HG03575 (cell line): ENCODE measurements around the gene RPTN.
"Not testable (repeated sequence)": the region's sequence is repeated elsewhere in the genome, so short reads cannot be mapped to it uniquely, and the experiment has no call there.

Source experiments
- ATAC-seq: cut with Tn5 transposase; IDR thresholded peaks from one replicate; pipeline ENCODE4 v1.9.1; 2021; ENCODE audit not compliant: unreplicated experiment, insufficient number of reproducible peaks, low FRiP score; ENCODE audit errors: extremely low read depth

RPTN gene

DNA sequence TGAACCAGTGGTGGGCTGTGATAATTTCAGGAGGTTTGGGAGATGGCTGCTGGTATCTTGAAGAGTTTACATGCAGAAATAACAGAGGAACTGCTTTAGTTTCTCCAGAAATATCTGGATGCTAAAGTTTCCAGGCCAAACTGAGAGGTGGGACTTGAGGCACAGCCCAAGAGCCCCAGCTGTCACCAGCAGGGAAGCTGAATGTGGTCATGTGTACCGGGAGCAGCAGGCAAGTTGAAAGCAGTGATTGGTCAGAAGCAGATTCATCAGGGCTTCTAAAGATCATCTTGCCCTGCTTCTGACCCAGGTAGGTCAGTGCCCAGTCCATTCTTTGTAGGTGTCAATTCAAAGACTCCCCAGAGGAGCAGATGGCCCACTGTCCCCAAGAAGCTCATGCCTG is 7.9 kb upstream of the RPTN start:
- ATAC-seq, result no peak

DNA sequence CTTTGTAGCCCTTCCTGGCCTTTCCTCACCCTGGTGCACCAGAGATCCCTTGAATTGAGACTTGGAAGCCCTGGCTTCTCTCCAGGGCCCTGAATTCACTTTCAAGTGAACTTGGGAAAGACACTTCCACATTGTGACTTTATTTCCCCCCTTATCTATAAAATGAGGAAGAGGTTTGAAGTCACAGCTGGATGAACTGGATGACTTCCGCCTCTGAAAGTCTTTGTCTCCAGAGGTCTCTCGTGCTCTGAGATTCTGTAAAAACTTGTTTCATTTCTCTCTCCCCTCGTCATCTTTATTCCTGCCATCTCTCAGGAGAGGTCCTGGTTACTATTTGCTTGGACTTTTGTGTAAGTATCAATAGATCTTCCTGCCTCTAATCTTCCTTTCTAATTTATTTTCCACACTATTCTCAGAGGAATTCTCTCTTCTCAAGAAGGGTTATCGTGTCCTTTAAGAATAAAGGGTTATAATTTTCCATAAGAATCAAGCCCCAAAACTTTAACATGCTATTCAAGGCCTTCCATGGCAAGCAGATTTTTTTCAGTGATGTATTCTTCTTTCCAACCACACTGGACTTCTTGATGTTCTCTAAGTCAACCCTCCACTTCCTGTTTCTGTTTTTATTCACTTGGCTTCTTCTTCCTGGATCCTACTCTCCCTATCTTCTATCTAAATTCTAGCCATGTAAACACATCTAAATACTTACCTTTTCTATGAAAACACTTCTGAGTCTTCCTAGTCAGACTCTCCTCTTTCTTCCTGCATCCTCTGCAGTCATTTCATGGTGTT is 6.5 kb upstream of the RPTN start:
- ATAC-seq, result no peak

DNA sequence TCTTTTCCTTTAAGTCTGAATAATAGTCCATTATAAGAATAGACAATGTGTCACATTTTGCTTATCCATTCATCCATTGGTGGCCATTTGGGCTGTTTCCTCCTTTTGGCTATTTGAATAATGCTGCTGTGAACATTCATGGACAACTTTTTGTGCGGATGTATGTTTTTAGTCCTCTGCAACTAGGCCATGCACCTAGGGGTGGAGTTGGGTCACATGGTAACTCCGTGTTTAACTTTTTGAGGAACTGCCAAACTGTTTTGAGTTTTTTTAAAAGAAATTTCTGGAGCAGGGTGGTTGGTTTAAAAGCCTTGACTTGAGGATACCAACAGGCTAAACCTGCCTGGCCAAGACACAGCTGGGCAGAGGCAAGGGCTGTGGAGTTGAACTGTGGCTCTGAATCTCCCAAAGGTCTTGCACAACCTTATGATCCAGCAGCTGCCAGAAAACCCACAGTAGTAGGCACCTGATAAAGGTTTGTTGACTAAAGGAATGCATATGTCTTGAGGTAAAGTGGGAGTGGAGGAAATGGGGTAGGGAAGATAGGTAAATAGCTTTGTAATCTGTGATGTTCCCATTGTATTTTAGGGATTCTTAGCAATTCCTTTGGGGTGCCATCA is 5.6 kb upstream of the RPTN start:
- no peak for ATAC-seq

DNA sequence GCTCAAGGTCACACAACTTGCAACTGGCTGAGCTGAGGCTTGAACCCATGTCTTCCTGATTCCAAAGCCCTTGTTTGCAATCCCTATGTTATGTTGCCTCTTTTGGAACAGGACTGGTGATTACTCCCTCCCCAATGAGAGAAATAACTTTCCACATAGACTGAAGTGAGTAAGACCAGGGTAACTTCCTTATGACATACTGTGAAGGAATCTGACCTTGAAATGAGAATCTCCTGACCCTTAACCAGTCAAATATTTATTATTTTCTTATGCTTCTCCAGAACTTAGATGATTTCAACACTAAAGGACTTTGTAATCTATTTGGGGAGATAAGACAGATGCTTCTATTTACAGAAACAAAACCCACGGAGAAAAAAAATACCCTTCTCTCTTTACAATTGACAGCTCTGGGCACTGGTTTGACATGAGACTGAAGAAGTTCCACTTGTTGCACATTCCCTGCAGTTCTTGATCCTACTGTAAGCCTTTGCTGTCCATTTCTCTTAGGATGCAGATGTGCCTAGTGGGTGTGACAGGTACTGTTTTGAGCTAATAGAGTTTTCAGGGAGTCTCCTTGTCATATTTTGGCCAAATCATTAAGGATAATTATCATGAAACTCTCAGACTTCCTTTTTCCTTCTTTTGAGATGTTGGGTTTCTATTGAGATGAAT is 3.9 kb upstream of the RPTN start:
- ATAC-seq, result no peak

DNA sequence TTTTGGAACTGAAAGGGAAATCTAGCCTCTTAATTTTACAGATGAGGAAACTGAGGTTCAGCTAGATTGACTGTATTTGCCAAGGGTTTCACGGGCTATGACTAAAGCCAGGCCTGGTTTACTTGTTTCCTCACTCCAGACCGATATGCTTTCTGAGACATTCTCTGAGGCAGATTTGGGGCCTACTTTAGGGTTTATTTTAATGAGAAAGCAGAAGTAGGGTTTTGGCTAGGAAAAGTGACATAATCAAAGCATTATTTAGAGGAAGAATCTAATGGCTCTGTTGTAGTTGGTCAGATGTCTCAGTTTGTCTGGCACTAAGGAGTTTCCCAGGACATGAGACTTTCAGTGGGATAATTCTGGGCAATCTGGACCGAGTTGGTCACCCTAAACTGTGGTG is 1.5 kb upstream of the RPTN start:
- no peak for ATAC-seq

DNA sequence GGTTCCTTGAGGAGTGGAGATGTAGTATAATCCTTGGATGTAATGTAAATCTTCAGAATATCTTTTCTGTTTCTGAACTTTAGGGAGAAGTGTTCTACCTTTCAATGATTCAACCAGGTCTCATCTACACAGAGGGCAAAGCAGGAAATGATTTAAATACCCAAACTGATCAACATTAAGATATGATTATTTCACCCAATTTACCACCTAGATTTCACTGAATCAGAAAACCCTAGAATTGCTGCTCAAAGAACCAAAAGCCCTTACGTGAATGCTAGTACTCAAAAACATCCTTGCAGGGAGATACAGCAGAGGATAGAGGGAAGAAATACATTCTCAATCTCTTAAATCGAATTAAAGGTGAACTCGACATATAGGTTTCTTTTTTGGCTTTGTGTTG is 5.0 kb downstream of the RPTN start:
- ATAC-seq, result no peak

DNA sequence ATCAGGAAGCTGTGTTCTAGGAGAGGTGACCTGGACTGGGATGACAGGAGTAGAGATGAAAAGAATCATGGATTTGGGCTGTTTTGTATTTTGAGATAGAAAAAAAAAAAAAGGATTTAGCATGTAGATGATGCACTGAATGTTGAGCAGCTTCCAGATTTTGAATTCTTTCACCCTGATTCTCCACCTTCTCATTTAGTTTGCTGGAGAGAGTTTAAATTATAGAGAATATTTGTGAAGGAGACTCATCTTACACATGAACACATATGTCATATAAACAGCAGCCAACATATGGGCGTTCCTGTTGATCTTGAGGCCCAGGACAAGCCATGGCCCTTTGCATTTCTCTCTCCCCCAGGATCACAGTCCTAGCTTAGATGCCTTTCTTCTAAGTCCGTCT is 7.4 kb downstream of the RPTN start:
- ATAC-seq, result no peak

DNA sequence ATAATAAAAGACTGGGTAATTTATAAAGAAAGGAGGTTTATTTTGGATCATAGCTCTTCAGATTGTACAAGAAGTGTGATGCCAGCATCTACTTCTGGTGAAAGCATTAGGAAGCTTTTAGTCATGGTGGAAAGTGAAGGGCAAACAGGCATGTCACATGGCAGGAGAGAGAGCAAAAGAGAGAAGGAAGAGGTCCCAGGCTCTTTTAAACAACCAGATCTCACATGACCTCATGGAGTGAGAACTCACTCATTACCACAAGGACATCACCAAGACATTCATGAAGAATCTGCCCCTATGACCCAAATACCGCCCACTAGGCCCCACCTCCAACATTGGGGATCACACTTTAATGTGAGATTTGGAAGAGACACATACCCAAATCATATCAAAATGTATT is 10.0 kb downstream of the RPTN start:
- ATAC-seq, result no peak

DNA sequence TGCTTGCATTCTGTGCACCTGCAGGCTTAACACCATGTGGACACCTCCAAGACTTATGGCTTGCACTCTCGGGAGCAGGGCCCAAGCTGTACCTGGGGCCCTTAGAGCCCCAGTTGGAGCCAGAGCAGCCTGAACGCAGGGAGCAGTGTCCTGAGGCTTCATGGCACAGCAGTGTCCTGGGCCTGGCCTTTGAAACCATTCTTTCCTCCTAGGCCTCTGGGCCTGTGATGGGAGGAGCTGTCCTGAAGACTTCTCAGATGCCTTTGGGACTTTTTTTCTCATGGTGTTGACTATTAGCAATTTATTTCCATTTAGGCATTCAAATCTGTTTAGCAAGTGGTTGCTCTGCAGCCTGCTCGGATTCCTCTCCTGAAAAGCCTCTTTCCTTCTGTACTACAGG is 11.0 kb downstream of the RPTN start:
- ATAC-seq, result no peak

DNA sequence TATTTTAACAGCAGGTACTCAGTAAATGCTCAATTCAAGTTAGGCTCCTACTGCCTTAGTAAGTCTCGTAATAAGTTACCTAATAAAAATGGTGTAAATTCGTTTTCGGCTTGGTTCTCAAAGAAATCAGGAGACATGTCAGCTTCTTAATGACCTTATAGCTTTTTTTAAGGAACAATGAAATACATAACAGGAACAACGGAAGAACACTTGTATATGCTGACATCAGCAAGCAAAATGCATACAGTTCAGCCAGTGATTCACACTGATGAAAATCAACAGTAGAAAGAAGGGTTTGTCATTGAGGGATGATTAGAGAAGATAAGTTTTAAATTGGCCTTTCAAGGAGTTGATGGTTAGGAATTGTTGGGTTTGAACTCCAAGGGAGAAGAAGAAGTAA is 13.3 kb downstream of the RPTN start:
- no peak for ATAC-seq

DNA sequence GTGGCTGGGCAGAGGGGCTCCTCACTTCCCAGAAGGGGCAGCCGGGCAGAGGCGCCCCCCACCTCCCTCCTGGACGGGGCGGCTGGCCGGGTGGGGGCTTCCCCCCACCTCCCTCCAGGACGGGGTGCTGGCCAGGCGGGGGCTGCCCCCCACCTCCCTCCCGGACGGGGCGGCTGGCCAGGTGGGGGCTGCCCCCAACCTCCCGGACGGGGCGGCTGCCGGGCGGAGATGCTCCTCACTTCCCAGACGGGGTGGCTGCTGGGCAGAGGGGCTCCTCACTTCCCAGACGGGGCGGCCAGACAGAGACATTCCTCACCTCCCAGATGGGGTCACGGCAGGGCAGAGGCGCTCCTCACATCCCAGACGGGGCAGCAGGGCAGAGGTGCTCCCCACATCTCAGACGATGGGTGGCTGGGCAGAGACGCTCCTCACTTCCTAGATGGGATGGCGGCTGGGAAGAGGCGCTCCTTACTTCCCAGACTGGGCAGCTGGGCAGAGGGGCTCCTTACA is 14.3 kb downstream of the RPTN start:
- not testable (repeated sequence) for ATAC-seq

DNA sequence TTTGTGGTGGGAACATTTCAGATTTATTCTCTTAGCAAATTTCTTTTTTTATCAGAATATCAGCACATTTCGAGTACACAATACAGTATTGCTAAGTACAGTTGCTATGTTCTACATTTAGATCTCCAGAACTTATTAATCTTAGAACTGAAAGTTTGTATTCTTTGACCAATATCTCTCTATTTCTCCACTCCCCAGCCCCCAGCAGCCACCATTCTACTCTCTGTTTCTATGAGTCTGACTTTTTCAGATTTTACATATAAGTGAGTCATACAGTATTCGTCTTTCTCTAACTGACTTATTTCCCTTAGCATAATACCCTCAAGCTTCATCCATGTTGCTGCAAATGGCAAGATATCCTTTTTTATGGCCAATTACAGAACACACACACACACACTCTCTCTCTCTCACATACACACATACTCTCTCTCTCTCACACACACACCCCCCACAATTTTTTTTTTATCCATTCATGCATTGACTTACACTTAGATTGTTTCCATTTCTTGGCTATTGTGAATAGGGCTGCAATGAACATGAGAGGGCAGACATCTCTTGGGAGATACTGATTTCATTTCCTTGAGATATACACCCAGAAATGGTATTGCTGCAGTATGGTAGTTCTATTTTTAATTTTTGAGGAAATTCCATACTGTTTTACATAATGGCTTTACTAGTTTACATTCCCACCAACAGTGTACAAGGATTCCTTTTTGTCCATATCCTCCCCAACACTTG is 15.7 kb downstream of the RPTN start:
- ATAC-seq, result no peak

DNA sequence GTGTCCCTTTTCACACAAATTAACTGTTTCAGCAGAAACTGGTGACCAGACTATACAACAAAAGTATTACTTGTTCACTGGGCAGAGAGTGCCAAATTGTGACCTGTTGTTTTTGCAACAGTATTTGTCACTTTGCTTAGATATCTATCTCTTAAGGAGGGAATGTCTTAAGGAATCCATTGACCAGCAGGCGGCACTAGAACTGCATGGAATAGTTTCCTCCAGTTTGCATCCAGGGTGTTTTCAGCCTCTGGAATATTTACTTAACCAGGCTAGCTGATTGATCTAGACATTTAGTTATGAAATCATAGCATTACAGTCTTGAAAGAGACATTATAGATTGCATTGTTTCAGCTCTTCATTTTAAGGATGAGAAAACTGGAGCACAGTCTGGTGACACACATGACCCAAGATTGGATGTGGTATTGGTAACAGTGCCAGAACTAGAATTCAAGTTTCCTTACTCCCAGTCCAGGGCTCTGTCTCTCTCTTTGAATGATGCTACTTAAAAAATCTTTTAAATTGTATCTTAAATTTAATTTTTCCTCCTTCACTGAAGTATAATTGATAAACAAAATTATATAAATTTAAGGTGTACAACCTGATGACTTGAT is 16.9 kb downstream of the RPTN start:
- ATAC-seq, result no peak

DNA sequence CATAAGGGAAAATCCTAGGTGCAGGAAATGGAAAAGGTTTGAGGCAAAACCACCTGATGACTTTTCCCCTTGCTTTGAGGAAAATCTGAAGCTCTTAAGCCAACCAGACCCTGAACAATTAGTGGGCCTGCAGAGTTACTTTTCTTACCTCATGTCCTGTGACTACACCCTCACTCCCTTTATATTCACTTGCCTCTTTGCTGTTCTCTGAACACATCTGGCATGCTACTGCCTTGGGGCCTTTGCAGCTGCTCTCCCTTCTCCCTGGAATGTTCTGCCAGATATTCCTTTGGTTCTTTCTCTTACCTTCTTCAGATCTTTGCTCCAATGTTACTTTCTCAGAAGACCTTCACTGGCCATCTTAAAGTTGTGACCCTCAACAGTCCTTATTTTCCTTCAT is 21.8 kb downstream of the RPTN start:
- ATAC-seq, result no peak

DNA sequence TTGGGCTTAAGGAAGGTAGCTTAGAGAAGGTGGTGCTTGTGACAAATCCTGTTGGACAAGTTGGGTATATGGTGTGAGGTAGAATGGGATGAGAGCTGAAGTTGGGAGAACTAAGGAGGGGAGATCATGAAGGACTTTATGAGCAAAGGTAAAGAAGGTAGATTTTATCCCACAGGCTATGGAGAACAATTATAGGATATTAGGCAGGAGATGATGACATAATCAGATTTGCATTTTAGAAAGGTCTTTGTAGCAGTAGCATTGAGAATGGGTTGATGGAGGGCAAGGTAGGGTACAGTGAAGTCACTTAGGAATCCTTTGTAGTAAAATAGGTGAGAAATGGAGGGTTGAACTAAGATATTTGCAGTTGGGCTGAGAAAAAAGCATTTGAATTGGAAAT is 28.8 kb downstream of the RPTN start:
- ATAC-seq, result no peak

DNA sequence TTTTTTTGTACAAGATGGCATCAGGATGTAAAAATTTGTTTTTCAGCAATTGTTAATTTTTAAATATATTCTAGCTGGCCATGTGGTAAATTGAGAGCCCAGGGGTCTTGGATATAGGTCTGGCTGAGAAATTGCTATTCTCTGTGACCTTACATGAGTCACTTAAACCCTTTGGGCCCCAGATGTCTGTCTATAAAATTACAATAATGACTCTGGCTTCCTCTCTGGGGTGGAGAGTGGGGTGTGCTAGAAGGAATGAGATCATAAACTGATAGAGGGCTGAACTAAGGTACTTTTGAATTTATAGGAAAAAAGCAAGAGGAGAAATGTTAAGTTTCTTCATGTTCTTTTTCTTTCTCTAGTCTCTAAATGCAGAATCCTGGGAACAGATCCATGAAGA is 31.4 kb downstream of the RPTN start:
- ATAC-seq, result no peak

DNA sequence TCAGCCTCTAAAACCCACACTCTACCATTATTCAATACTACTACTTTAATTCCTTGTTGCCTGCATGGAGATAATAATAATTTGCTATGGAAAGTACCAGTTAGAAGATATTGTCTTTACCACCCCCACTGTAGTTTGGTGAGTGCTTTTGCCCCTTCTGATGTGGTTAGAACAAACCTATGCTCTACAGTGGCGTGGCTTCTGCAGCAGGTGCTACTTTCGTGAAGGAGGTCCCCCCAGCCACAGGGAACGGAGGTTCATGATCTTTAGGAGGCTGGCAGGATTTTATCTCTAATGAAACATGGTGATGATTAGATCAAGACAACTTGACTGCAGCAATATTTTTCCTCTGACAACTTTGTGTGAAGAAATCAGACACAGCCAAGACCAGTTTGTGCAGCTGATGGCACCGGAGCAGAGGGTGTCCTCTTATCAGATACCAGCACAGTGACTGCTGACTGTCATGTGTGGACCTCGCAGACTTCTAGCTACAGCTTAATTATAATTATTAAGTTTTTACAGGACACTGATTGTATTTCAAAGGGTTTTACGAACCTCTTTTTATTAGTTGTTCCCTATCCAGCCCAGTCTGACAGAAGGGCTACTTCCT is 33.1 kb downstream of the RPTN start:
- no peak for ATAC-seq

DNA sequence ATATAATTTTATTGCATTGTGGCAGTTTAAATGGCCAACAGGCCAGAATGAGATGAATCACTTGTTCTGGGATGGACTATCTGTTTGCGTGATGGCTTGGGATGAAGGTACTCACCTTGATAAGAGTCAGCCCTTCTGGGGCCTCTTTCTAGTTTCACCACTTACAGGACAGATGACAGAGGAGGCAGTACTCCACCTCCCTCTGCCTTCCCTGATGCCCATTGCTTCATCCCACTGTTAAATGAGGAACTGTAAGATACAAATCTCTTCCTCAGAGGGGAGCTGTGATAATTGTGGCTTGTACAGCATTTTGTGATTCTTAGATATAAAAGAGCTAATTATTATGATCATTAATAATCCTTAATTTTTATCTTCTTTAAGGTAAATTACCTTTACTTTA is 40.1 kb downstream of the RPTN start:
- no peak for ATAC-seq

DNA sequence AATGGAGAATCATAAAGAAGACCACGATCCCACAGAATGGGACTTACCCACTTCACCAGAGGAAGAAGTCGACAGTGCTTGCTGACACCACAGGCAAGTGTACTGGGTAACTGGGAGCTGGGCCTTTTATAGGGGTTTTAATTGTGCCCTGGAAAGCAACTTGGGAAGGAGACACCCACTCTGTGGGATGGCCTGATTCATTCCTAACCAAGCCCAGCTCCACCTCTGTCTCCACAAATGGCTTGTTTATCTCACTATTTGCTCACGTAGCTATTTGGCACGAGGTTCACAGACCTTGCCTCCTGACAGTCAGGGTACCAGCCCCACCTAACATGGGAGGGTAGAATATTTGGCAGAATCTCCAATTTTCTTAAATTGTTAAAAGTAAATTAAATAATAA is 43.7 kb downstream of the RPTN start, which contains the start of gene TCHH:
Gene TCHH, minus strand, starts transcription at position 101 of the 400 bp plus-strand sequence. CDS start 1,364 bp downstream, outside the sequence.
- no peak for ATAC-seq
